GM19328 (cell line): ENCODE measurements around the gene HMBS.
"Not testable (repeated sequence)": the region's sequence is repeated elsewhere in the genome, so short reads cannot be mapped to it uniquely, and the experiment has no call there.

ENCODE experiments used
- ATAC-seq: cut with Tn5 transposase; IDR thresholded peaks from one replicate; pipeline ENCODE4 v1.9.1; 2021; ENCODE audit warnings: mild to moderate bottlenecking, moderate library complexity; ENCODE audit not compliant: unreplicated experiment

The HMBS gene

DNA sequence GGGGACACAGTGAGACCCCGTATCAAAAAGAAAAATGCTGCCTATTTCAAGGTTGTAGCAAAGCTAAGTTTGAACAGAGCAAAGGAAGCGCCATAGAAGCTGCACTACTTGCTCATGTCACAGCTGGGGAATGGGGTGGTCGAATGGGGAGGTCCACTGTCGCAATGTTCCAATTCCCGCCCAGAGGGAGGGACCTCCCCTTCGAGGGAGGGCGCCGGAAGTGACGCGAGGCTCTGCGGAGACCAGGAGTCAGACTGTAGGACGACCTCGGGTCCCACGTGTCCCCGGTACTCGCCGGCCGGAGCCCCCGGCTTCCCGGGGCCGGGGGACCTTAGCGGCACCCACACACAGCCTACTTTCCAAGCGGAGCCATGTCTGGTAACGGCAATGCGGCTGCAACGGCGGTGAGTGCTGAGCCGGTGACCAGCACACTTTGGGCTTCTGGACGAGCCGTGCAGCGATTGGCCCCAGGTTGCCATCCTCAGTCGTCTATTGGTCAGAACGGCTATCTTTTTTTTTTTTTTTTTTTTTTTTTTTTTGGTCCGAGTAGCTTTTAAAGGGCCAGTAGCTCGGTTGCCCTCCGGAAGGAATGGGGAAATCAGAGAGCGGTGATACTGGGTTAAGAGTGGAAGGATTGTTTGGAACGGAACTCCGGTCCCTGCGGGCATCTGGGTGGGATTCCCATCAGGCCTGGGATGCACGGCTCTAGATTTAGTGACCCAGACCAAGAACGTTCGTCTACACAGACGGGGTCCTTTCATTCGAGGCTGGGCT lies at the start of gene HMBS:
Gene HMBS (plus strand): TSS at position 219 of the 774 bp plus-strand sequence. CDS start 153 bp downstream, at position 372.
- ATAC-seq, result peak; percentile 83

DNA sequence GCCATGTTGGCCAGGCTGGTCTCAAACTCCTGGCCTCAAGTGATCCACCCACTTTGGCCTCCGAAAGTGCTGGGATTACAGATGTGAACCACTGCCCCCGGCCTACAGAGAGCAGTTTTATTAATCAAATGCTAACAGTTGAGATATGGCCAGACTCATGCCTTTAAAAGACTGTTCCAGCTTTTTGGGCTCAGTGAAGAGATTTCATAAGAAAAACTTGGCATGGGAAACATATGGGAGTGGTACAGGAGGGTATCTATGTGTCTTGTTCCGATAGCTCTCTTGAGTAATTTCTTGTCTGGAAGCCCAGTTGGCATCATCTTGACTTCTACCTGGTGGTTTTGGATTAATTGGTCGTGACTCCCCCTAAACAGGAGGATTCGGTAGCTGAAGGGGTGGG lies 45.8 kb upstream of the HMBS start:
- ATAC-seq, result no peak

DNA sequence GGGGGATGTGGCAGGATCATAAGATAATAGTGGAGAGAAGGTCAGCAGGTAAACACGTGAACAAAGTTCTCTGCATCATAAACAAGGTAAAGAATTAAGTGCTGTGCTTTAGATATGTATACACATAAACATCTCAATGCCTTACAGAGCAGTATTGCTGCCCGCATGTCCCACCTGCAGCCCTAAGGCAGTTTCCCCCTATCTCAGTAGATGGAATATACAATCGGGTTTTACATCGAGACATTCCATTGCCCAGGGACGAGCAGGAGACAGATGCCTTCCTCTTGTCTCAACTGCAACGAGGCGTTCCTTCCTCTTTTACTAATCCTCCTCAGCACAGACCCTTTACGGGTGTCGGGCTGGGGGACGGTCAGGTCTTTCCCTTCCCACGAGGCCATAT lies 45.2 kb upstream of the HMBS start:
- ATAC-seq, result not testable (repeated sequence)

DNA sequence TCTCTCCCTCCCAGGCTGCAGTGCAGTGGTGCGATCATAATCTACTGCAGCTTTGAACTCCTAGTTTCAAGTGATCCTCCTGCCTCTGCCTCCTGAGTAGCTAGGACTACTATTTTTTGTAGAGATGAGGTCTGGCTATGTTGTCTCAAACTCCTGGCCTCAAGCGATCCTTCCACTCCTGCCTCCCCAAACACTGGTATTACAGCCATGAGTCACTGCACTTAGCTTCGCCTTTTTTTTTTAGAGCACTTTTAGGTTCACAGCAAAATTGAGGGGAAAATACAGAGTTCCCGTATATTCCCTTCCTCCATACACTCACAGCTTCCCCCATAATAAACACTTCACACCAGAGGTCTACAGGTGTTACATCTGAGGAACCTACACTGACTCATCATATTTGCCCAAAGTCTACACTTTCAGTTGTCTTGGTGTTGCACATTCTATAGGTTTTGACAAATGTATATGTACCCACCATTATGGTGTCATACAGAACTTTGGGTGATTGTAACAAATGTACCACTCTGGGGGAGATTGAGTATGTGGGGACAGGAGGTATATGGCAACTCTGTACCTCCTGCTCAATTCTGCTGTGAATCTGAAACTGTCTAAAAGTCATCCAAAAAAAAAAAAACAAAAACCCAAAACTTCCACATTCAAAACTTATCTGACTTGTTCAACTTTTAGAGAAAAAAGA lies 42.7 kb upstream of the HMBS start:
- ATAC-seq, result no peak

DNA sequence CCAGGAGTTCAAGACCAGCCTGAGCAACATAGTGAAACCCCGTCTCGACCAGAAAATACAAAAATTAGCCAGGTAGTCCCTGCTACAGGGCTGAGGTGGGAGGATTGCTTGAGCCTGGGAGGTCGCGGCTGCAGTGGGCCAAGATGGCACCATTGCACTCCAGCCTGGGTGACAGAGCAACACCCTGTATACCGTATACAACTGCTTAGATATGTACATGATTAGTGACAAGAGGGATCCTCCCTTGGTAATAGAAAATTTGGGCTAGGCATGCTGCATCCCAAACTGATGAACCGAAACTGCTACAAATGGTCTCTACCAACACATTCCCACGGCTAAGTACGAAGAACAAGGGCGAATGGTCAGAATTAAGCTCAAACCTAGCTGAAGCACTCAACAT lies 41.8 kb upstream of the HMBS start:
- ATAC-seq, result no peak

DNA sequence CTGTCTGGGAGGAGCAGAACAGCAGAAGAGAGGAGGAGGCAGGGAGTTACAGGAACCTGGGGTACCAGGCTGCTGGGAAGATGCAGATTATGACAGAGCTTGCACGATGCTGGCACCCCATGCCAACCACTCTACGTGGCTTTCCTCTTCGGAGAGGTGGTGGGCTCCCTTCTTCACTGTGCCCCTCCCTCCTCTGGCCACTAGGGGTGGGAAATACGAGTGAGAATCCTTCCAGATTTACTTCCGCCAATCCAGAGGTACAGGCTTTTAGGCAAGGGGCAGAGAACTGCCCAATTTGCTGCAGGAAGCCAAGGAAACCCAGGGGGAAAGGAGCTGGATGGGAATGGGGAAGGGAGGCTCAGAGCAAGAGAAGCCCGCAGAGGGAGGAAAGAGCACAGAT lies 40.0 kb upstream of the HMBS start:
- no peak for ATAC-seq

DNA sequence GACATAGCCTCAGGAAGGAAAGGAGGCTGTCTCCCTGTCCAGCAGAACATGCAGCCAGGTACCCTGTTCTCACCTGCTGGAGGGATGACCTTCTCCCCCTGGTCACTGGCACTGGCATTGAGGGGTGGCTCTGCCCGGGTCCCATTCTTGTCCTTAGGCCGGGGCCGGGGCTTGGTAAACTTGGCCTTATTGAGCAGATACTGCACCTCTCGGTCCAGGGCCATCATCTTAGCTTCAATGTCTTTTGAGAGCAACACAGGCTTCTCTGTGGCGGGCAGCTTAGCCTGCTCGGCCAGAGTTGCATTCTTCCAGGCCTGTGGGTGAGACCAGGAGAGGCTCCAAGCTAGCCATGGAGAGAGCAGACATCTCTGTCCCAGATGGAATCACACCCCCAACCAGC lies 38.2 kb upstream of the HMBS start:
- ATAC-seq, result no peak

DNA sequence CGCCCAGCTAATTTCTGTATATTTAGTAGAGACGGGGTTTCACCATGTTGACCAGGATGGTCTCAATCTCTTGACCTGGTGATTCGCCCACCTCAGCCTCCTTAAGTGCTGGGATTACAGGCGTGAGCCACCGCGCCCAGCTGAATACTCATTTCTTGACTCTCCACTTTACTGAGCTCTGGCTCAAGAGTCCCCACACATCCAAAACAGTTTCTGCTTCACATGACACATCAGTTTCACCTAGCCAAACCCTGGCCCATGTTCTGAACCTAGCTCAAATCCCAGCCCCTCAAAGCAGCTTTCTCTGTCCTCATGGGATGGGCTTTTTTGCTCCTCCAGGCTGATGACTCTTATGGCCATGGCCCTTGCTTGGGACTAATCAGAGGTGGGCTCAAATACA lies 37.5 kb upstream of the HMBS start:
- no peak for ATAC-seq

DNA sequence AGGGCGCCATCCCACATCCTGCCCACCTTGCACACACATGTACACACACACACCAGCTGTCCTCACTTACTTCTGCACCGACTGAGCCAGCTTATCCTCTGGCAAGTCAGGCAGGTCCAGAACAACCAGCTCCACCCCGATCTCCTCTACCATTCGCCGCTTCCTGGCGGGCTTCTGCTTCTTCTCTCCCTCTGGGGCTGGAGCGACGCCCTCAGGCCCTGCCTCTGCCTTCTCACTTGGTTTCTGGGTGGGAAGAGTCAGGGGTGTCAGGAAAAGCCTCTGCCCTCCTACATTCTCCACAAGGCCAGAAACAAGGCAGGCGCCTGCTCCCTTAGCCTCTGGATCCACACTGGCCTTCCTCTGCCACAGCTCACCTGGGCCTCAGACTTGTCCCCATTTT lies 36.0 kb upstream of the HMBS start:
- no peak for ATAC-seq

DNA sequence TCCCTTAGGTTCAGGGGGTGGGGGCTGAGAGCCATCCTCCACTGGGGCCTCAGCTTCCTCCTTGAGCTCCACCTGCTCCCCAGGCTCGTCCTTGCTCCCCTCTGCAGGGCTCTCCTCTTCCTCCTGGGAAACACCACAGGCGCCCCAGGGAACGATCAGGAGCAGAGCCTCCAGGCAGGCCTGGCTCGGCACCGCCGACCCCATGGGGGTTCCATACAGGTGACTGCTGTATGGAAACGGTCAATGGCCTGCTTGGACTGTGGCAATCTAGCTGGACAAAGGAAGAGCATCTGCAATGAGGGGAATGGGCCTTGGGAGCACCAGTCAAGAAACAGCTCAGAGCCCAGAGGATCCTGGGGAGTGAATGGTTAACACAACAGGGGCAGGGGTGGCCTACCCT lies 35.6 kb upstream of the HMBS start:
- ATAC-seq, result no peak

DNA sequence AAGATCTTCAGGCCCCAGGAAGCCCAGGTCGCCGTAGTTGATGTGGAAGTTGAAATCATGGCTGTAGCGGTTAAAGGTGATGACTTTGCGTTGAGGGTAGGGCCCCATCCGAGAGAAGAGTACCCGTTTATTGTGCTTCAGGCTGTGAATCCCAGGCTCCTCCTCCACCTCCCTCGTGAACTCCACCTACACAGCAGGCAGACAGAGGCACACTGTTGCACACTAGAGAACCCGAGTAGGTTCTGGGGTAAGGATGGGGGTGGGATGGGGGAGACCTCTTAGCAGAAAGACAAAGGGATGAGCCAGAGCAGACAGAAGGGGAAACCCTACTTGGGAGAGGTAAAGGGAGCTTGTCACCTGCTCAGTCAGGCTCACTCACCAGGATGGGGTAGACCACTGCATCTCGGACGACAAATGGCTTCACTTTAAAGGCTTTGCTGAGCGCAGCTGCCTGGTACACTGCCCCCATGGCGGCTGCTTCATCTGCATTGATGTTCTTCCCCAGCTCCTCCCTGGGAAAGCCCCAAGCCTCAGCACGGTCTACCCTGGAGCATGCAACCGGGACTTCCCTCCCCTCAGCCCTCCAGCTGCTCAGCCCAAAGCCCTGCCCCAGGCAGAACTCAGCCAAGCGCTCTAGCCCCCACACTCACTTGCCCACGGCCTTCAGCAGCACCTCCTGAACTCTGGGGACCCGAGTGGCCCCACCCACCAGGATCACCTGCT lies 33.1 kb upstream of the HMBS start:
- no peak for ATAC-seq

DNA sequence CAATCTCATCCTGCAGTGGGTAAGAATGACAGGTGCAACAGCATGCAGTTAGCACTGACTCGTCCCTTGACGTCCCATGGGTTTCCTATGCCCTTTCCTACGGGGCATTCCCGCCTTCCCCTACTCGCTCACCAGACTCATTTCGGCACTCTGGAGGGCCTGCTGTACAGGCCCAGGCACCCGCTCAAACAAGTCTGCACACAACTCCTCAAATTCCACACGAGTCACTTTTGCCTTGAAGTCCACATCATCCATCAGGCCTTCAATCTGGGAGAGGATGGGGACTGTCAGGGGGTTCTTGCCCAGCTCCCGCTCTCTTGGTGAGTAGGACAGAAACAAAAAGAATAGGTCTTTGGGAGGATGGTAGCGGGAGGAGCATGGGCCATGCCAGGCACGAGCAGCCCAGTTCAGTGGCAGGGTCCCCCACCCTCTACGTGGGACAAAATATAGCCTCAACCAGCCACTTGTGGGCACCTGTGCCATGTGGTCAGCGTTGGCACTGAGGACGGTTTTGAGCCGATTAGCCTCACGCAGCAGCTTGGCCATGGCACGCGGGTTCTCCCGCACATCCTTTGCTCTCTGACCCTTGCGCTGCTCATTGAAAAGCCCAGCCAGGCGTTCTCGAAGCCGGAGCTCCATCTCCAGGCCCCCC lies 32.4 kb upstream of the HMBS start:
- ATAC-seq, result no peak

DNA sequence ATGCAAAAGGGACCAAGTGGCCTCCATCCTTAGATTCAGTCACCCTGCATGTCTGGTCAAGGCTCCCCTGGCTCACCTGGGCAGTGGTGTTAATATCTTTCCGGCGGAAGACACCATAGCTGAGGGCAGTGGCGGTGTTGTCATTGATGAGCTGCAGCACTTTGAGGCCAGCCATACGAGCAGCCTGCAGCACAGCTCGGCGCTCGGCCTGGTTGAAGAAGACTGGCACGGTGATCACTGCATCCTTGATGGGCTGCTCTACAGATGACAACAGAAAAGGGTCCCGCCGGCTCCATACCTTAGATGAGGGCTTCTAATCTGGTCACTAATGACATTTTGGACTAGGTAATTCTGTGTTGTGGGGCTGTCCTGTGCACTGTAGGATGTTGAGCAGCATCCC lies 30.3 kb upstream of the HMBS start:
- no peak for ATAC-seq

DNA sequence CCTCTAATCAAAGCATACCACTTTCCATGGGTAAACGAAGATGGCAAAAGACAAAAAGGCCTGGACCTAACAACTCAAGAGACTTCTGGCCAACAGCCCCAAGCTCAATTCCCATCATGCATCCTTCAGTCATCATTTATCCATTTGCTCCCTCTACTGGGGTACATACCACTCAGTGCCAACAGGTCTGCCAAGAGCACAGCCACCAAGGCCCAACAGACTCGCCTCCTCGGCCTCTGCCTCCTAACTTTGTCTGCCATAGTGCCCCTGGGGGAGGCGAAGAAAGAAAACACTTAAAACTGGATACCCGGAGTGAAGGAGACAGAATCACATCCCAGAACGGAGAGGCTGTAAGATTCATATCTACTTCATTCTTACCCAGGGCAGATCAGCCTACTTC lies 28.8 kb upstream of the HMBS start:
- no peak for ATAC-seq

DNA sequence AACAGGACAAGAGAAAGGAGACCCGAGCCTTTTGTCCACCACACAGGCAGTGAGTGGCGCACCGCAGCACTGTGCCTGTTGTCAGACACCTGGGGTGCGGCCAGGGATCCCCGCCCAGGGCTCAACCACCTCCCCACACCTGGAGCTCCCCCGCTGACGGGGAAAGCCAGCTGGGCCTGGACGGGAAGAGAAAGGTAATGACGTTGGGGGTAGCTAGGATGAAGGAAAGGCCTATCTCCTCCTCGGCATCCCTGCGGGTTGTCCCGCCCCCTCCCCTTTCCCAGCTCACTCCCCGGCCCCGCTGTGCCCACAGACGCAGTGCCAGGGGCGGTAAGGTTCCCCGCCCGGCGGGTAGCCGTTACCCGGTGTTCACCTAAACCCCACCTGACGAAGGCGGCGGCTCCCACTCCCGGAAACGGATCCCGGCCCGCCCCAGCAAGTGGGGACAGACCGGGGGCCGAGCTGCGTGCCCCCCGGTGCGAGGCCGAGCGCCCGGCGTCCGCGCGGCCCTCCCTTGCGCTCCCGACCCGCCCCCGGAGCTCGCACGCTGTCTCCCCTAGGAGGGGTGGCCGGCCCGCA lies 28.2 kb upstream of the HMBS start:
- ATAC-seq, result peak; percentile 1

DNA sequence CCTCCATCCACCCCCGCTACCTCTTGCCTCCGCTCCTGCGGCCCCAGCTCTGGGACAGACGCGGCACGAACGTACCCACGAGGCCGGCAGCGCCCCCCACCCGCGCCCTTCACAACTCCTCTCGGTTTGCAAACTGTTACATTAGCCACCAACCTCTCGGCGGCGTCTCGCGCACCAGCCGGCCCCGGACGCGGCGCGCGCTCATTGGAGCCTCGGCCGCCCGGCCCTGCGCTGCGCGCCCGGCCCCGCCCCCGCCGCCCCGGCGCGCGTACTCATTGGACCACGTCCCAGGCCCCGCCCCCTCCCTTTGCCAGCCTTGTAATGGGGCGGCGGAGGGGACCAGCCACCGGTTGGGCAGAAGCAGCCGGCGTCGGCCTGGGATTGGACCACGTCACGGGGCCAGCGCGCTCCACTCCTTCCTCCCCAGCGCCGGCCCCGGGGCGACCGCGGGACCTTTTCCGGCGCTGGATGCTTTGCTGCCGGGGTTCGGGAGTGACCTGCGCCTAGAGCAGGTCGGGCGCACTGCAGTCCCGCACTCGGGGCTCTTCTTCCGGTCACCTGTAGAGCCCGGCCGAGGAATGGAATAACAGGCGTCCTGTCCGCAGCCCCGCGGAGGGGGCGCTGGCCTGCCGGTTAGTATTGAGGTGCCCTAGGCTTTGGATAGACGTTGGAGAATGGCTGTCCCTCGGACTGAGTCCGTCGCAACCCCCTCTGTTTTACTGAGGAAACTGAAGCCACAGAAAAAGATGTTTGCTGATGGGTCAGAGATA lies 27.5 kb upstream of the HMBS start, which contains the start of gene HYOU1:
Gene HYOU1 (minus strand): TSS at position 206 of the 770 bp plus-strand sequence. CDS start 1,045 bp downstream, outside the sequence.
- peak; percentile 89 for ATAC-seq

DNA sequence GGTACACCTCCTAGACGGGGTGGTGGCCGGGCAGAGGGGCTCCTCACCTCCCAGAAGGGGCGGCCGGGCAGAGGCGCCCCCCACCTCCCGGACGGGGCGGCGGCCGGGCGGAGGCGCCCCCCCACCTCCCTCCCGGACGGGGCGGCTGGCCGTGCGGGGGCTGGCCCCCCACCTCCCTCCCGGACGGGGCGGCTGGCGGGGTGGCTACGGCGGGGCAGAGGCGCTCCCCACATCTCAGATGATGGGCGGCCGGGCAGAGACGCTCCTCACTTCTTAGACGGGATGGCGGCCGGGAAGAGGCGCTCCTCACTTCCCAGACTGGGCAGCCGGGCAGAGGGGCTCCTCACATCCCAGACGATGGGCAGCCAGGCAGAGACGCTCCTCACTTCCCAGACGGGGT lies 25.6 kb upstream of the HMBS start:
- ATAC-seq, result not testable (repeated sequence)

DNA sequence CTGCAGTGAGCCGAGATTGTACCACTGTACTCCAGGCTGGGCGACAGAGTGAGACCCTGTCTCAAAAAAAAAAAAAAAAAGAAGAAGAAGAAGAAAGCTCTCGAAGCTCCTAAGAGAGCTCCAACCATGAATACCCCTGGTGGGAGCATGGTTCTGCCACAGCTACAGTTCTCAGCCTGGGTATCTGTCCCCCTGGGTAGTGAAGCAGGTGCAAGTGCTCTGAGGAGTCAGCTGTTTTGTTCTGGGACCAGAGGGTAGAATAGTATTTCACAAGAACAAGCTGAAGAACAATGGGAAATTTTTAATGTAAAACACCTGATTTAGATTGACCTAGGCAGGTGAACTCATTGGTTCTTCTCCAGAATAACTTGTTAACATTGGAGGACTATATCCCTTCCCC lies 23.4 kb upstream of the HMBS start:
- no peak for ATAC-seq

DNA sequence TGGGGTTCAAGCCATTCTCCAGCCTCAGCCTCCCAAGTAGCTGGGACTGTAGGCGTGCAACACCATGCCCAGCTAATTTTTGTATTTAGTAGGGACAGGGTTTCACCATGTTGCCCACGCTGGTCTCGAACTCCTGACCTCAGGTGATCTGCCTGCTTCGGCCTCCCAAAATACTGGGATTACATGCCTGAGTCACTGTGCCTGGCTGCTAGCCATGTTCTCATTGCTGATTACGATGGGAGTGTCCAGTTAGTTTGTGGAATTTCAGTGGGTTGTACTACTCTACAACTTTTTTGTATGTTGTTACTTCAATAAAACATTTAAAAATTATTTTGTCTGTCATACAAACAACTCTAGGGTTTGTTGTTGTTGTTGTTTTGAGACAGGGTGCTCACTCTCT lies 21.9 kb upstream of the HMBS start:
- ATAC-seq, result no peak

DNA sequence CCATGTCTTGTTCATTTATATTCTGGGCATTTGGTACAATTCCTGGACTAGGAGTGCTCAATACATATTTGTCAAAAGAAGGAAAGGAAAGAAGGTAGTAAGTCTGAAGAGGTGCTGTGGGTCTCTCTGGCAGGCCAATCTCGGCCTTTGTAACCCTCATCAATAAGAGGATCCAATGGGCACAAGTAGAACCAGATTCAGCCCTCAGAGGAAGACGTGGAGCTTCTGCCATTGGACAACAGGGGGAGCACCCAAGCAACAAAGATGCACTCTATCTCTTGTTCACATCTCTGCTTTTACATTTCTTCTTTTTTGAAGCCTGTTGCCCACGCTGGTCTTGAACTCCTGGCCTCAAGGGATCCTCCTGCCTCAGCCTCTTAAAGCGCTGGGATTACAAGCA lies 19.3 kb upstream of the HMBS start:
- no peak for ATAC-seq
